Esophagus (tissue), 2 donors: ENCODE data around the gene MGAT5. TPM values are rescaled to one million over a fixed set of nuclear protein-coding genes. Genes with fewer than 3 reads are reported as not detected.

Source experiments
- H3K27ac ChIP-seq, 2 donors: one replicate each; pipeline ENCODE4 v1.5.1; 2013; ENCODE audit warnings: low read depth in 2 of 2, mild to moderate bottlenecking in 2 of 2, inconsistent platforms in 1 of 2, low read length in 1 of 2, moderate library complexity in 1 of 2
- H3K27me3 ChIP-seq, 2 donors: one replicate each; pipeline ENCODE4 v1.6.1; 2013; ENCODE audit warnings: low read length in 2 of 2, control low read depth in 1 of 2, mild to moderate bottlenecking in 1 of 2; ENCODE audit not compliant: insufficient read depth in 2 of 2, control insufficient read depth in 1 of 2
- H3K36me3 ChIP-seq, 2 donors: one replicate each; pipeline ENCODE4 v1.6.1; 2013; ENCODE audit warnings: low read length in 1 of 2; ENCODE audit not compliant: control insufficient read depth in 2 of 2, insufficient read depth in 2 of 2
- H3K4me1 ChIP-seq, 2 donors: one replicate each; pipeline ENCODE4 v1.6.1; 2013; ENCODE audit warnings: low read length in 1 of 2; ENCODE audit not compliant: control insufficient read depth in 2 of 2, insufficient read depth in 2 of 2
- H3K4me3 ChIP-seq, 2 donors: one replicate each; pipeline ENCODE4 v1.5.1; 2013; ENCODE audit warnings: low read length in 2 of 2, mild to moderate bottlenecking in 2 of 2, low read depth in 1 of 2, moderate library complexity in 1 of 2
- H3K9me3 ChIP-seq, 2 donors: one replicate each; pipeline ENCODE4 v1.6.1; 2013; ENCODE audit warnings: mild to moderate bottlenecking in 2 of 2, low read depth in 1 of 2, low read length in 1 of 2, moderate library complexity in 1 of 2; ENCODE audit not compliant: control insufficient read depth in 2 of 2, insufficient read depth in 1 of 2
- WGBS, 2 donors: extraction: QIAGEN DNeasy Blood & Tissue Kit; methylation state at CpG; one replicate each; pipeline ENCODE4 v1.1.7; 2013; 5-methylcytosine and 5-hydroxymethylcytosine counted together
- polyA plus RNA-seq, 2 donors: library from polyadenylated mRNA; stranded (reverse); fragments of 200-250 nt; gene quantifications; one replicate each; pipeline ENCODE4 v1.2.3, GENCODE V29; 2013
- donor health status: healthy with polysubstance abuse.
- donor health status: Bipolar disorder and iron deficiency.

MGAT5 gene
- polyA plus RNA-seq, 2 donors, result 3.2 to 4.4 TPM

DNA sequence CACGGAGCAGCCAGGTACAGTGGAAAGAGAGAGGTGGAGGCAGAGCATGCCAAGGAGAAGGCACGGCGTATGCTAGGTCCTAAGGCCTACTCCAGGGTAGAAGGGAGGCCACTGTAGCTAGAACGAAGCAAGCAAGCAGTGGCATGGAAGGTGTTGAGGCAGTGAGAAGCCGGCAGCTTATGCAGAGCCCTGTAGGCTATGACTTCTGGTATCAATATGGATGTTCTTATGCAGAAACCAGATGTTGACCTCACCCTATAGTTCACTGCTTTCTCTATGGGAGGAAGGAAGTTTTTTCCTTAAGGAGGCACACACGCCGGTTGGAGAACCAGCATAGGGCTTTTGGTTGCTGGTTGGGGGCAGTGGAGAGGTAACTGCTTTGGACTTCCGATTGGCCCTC lies 6.1 kb downstream of the MGAT5 start:
- no peaks in the 10 kb centered on the region for H3K9me3 ChIP-seq
- WGBS, 2 donors, result 88 to 89% methylated on average over 8 of the region's 8 CpGs
- H3K27me3 ChIP-seq, result no peaks in the 10 kb centered on the region
- no peak overlapping the region for H3K27ac ChIP-seq
- H3K4me1 ChIP-seq, result peaks cover 4 to 10% of the 10 kb centered on the region in 2 donors
- no peaks in the 10 kb centered on the region for H3K36me3 ChIP-seq
- H3K4me3 ChIP-seq, result no peak overlapping the region

DNA sequence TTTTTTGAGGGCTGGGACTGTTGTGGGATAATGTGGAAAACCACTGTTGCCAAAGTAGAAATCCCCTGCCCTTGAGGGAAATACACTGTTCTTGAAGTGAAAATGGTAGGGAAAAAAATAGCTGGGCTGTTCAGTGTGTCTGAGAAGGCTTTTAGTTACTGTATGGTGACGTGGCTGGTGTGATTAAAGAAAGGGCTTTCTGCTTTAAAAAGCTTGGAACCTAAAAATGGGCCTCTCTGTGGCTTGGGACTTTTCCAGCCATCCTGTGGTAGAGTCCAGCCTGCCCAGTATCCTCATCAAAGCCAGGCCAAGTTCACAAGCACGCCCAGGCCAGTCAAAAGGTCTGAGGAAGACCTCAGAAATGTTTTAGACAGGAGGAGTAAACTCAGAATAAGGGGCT lies 6.8 kb downstream of the MGAT5 start:
- no peak overlapping the region for H3K27ac ChIP-seq
- WGBS, 2 donors, result 76 to 80% methylated on average over 2 of the region's 2 CpGs

DNA sequence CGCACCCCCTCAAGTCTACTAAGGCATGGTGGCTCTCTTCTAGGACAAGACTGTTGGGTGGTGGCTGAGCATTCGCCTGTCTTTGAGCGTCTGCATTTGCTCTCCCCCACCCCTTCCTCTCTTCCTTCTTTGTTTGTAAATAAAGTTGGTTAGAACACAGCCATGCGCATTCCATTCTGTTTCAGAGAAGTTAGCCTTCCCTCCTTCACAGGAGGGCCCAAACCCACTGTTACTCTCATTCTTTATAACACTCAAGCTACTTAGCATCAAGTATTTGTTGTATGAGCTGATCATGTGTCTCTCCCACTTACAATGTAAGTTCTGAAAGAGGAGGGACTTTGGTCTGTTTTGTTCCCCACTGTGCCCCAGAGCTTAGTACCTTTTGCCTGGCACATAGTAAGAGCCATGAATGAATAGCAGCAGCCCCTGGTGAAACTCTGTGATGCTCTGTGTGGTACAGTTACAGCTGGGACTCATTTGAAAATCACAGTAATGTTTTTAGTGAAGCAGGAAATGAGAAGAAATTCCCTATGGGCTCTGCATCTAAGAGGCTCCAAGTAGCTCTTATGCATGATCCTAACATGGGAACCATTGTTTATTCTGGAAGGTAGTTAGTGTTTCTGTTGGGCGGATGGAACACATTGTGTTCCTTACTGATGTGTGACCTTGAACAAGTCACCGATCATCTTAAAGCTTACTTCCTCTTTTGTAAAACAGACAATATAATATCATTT lies 7.7 kb downstream of the MGAT5 start:
- WGBS, 2 donors, result 79 to 80% methylated on average over 6 of the region's 6 CpGs
- H3K27me3 ChIP-seq, result no peaks in the 10 kb centered on the region
- H3K4me1 ChIP-seq, result peaks cover 4 to 10% of the 10 kb centered on the region in 2 donors
- H3K9me3 ChIP-seq, result no peaks in the 10 kb centered on the region
- no peak overlapping the region for H3K27ac ChIP-seq
- no peaks in the 10 kb centered on the region for H3K36me3 ChIP-seq
- H3K4me3 ChIP-seq, result no peak overlapping the region

More for the DNA sequence above, 6.8 kb downstream of the MGAT5 start:
- no peak overlapping the region for H3K4me3 ChIP-seq
- H3K4me1 ChIP-seq, result peaks cover 4 to 10% of the 10 kb centered on the region in 2 donors
- H3K36me3 ChIP-seq, result no peaks in the 10 kb centered on the region
- no peaks in the 10 kb centered on the region for H3K9me3 ChIP-seq
- H3K27me3 ChIP-seq, result no peaks in the 10 kb centered on the region

DNA sequence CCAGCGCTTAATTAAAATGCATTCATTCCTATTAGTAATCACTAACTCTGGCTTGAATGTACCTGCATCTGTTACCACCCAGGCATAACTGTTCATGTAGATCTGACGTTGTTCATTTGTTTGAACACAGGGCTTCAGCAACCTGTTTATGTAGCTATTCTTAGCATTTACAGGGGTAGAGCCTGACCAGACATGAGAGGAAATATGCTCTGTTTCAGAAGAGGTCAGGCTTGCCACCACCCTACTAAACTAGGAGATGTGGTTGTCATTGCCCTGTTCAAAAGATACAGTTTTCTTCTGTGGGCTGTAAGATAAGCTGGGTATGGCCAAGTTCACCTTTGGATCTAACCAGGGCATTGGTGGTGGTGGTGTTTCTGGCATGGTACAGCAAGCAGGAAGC lies 8.8 kb downstream of the MGAT5 start:
- Histone ChIP-seq H3K27ac (no peak overlapping the region), H3K27me3 (no peaks in the 10 kb centered on the region), H3K4me1 (peaks cover 4 to 10% of the 10 kb centered on the region in 2 donors), H3K9me3 (no peaks in the 10 kb centered on the region), H3K4me3 (no peak overlapping the region), H3K36me3 (no peaks in the 10 kb centered on the region)
- 82 to 85% methylated on average over 2 of the region's 2 CpGs for WGBS, 2 donors

DNA sequence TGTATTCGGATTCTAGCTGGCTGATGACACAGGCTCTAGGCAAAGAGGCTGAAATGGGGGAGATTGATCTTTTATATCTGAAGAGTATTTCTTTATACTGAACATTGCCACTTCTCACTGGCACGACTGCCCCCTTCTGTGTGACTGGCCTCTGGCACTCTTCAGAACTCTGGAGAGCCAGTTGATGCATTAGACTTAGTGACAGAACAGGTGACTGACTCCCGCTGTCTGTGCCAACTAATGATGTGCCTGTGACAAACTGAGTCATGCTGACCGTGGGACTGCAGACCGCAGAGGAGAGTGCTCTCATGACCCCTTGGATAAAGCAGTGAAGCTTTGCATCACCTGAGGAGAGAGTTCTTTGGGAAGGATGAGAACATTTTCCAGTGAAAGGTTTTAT lies 14.4 kb downstream of the MGAT5 start:
- Histone ChIP-seq H3K36me3 (peaks cover 0 to 2% of the 10 kb centered on the region in 2 donors), H3K27ac (no peak overlapping the region), H3K4me3 (no peak overlapping the region), H3K27me3 (no peaks in the 10 kb centered on the region), H3K4me1 (no peaks in the 10 kb centered on the region), H3K9me3 (no peaks in the 10 kb centered on the region)
- WGBS, 2 donors, result 72 to 84% methylated on average over 5 of the region's 5 CpGs

DNA sequence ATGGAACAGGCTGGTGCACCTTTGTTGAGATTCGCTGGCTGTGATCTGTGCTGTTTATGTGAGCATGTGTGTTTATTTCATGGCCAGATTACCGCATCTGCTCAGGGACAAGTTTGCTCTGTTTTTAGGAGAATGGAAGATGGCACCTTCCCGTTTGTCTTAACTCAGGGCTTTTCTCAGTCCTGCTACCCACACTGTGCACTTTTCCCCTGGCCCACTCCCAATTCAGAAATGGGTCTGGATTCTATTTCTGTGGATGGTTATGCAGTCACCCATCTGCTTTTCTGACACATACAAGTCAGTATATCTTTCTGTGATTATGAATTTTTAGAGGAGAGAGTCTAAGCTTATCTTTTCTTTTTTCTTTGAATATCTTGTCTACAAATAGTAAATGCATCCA lies 15.4 kb downstream of the MGAT5 start:
- no peak overlapping the region for H3K27ac ChIP-seq
- H3K4me3 ChIP-seq, result no peak overlapping the region
- WGBS, 2 donors, result 88 to 92% methylated on average over 3 of the region's 3 CpGs
- no peaks in the 10 kb centered on the region for H3K4me1 ChIP-seq
- peaks cover 0 to 2% of the 10 kb centered on the region in 2 donors for H3K36me3 ChIP-seq
- no peaks in the 10 kb centered on the region for H3K9me3 ChIP-seq
- H3K27me3 ChIP-seq, result no peaks in the 10 kb centered on the region

DNA sequence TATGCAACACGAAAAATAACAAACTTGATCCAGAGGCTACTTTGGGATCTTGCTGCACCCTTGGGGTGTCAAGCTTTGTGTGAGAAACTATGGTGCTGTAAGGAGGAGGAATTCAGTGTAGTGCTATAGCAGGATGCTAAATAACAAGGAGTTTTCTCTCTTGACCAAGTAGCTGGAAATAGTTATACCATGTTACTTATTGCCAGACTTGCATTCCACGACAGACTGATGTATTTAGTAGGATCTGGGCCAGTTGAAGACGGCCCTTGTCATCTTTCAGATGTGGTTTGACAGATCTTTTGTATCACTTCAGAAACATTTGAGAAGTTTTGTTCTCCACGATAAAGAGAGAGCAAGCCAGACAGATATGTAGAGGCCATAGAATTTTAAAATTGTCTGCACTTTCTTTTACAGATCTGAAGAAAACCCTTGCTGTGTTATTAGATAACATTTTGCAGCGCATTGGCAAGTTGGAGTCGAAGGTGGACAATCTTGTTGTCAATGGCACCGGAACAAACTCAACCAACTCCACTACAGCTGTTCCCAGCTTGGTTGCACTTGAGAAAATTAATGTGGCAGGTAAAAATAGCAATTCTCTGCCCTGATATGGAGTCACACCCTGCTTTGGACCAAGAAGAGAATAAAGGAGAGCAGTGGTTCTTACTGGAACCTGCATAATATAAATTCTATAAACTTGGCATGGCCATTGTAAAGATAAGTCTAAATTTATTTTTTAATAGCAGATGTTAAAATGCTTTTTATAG lies 16.3 kb downstream of the MGAT5 start:
- peaks cover 0 to 2% of the 10 kb centered on the region in 2 donors for H3K36me3 ChIP-seq
- WGBS, 2 donors, result 70 to 77% methylated on average over 7 of the region's 7 CpGs
- no peak overlapping the region for H3K4me3 ChIP-seq
- no peak overlapping the region for H3K27ac ChIP-seq
- H3K27me3 ChIP-seq, result no peaks in the 10 kb centered on the region
- H3K4me1 ChIP-seq, result no peaks in the 10 kb centered on the region
- H3K9me3 ChIP-seq, result no peaks in the 10 kb centered on the region

DNA sequence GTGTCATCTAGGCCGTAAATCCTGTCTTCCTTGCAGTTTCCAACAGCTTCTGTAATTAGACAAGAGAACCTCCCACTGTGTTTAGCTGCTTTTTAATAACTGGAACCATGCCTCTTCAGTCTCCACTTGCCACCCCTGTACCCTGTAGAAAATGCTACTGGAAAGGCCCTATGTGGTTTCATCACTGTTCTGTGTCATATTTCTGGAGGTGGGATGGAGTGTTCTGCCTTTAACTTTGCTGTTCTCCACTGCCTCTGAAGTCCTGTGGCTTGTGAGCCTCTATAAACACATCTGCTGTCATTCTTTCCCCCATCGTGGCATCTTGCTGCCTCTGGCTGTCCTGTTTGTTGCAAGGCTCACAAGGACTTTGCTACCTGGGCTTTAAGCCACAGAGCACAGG lies 17.9 kb downstream of the MGAT5 start:
- WGBS, 2 donors, result 70 to 78% methylated on average over 2 of the region's 2 CpGs
- Histone ChIP-seq H3K36me3 (peaks cover 0 to 2% of the 10 kb centered on the region in 2 donors), H3K4me1 (no peaks in the 10 kb centered on the region), H3K9me3 (no peaks in the 10 kb centered on the region), H3K4me3 (no peak overlapping the region), H3K27ac (no peak overlapping the region), H3K27me3 (no peaks in the 10 kb centered on the region)

DNA sequence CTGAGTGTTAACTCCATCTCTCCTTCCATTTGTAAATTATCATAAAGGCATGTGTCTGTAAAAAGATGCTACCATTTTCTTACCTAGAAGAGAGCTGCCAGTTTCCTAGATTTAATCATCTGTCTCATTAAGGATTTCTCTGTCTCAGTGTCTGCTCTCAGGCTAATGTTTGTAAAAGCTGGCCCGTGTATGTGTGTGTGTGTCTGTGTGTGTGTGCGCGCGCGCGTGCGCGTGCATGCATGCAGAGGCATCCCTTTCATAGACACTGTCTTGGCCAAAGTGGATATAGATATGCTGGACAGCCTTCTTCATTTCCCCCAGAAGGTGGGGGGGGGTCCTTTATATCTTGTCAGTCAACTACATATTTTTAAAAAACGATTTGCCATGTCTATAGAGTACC lies 18.9 kb downstream of the MGAT5 start:
- Histone ChIP-seq H3K9me3 (no peaks in the 10 kb centered on the region), H3K27me3 (no peaks in the 10 kb centered on the region), H3K4me3 (no peak overlapping the region), H3K27ac (no peak overlapping the region), H3K4me1 (no peaks in the 10 kb centered on the region), H3K36me3 (peaks cover 0 to 2% of the 10 kb centered on the region in 2 donors)
- WGBS, 2 donors, result 90 to 91% methylated on average over 9 of the region's 9 CpGs
